ENCODE data around the gene ZDHHC17. TPM values are rescaled to one million over a fixed set of nuclear protein-coding genes. Genes with fewer than 3 reads are reported as not detected.

ZDHHC17 gene
- total RNA-seq, 1 donor = 46.0 TPM

DNA sequence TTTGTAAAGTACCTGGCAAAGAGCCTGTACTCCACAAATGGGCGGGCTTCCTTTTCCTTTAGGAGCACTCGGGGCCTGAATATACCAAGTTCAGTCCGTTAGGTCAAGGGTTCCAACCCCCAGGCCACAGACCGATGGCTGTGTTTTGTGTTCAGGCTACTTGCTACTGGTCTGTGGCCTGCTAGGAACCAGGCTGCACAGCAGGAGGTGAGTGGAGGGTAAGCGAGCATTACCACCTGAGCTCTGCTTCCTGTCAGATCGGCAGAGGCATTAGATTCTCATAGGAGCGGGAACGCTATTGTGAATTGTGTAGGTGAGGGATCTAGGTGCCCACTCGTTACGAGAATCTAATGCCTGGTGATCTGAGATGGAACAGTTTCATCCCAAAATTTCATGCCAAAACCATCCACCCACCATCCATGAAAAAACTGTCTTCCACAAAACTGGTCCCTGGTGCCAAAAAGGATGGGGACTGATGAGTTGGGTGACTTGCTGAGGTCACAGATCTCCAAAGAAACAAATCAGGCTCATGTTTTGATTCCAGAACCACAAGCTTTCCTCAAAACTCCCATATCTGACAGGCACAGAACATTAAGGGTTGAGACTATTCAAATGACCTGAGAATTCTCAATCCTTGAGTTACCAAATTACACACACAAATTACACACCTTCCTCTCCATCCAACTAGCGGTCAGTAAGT lies 110.7 kb downstream of the ZDHHC17 start:
- DNase-seq (ENCODE audit: low read depth in 2 of 3, low spot score in 2 of 3) = no peak

DNA sequence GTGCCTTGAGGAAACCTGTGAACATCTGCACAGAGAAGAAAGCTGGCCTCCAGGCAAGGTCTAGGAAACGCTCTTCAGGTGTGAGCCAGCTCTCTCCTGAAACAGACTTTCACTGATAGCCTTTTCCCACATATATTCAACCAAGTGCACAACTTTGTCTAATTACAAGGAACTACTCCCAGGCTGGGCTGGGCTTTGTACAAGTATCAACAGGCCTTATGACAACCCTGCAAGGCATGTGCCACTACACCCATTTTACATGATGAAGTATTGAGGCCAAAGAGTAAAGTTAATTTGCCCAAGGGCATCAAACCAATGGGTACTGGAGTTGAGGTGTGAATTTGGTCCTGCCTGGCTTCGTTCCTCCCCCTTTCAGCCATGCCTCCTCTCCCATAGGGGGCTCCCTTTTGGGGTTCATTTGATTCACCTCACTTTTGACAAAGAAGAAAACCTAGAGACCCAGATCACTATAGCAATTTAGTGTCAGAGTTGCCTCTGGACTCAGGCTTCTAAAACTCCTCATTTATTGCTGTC lies 112.8 kb downstream of the ZDHHC17 start:
- DNase-seq (ENCODE audit: low read depth in 2 of 3, low spot score in 2 of 3) = no peak

DNA sequence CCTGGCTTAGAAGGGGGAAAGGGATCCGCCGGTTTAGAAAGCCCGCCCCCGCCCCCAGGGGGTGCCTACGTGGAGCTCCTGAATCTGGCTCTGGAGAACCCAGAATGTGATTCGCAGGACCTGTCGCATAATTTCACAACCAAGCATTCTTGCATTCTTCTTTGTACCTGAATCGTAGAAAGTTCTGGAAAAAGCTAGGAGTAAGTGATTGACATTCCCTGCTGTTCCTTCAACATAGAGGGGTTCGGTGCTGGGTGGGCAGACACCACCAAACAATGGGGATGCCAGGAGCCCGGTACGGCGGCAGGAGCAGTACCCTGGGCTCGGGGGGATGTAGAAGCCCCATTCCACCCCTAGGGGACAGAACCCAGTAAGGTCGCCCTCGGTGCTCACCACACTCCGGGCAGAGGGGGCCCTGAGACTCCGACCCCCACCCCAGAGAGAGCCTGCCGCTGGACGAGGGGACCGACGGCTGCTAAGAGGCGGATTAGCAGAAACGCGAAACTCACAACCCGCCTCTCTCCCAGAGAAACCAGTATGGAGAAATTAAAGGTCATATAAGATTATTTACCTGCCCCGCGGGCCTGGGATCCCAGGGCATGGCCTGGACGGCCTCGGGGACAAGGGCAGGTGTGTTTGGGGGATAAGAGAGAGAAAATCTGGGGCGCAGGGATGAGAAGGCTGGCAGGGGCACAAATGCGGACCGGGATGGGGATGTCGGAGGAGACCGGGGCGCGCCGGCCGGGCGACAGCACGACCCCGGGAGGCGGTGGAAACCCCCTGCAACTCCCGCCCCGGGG lies 114.4 kb downstream of the ZDHHC17 start:
- peak in 2 of 3 donors; percentile 39 to 40 for DNase-seq (ENCODE audit: low read depth in 2 of 3, low spot score in 2 of 3)

DNA sequence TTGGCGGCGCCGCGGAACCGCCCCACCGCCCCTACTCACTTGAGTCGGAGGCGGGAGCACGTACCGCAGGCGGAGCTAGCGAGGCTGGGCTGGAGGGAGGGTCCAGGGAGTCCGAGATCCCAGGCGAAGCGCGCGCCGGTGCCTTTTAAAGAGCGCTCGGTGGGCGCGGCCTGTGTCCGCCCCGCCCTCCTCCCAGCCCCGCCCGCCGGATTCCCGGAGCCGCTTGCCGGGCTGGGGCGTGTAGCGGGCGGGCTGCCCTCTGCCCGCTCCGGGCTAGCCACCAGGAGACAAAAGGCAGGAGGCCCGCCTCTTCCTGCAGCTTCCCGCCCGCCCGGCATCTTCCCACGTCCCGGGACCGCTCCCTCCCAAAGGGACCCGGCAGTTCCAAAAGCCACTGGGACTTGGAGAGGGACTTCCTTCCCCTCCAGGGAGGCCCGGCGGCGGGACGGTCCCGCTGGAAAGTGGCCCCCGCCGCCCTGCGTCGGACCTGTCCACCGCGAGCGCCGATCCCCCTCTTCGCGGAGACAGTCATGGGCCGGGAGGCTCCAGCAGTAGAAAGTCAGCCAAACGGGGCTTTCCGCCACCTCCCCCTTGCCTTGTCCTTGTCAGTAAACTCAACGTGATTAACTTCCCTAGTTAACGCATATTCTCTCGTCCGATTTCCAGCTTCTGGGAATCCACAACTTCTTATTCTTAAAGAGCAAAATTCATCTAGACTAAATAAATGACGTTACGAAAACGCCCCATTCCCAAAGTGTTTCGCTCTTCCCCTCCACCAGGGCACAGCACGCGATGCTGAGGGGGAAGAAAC lies 115.2 kb downstream of the ZDHHC17 start, which contains the start of gene CSRP2:
Gene CSRP2 (minus strand): TSS at position 121 of the 811 bp plus-strand sequence. CDS start 12,759 bp downstream, outside the sequence.
- peak; percentile 7 to 80 (median 79) for DNase-seq (ENCODE audit: low read depth in 2 of 3, low spot score in 2 of 3)

DNA sequence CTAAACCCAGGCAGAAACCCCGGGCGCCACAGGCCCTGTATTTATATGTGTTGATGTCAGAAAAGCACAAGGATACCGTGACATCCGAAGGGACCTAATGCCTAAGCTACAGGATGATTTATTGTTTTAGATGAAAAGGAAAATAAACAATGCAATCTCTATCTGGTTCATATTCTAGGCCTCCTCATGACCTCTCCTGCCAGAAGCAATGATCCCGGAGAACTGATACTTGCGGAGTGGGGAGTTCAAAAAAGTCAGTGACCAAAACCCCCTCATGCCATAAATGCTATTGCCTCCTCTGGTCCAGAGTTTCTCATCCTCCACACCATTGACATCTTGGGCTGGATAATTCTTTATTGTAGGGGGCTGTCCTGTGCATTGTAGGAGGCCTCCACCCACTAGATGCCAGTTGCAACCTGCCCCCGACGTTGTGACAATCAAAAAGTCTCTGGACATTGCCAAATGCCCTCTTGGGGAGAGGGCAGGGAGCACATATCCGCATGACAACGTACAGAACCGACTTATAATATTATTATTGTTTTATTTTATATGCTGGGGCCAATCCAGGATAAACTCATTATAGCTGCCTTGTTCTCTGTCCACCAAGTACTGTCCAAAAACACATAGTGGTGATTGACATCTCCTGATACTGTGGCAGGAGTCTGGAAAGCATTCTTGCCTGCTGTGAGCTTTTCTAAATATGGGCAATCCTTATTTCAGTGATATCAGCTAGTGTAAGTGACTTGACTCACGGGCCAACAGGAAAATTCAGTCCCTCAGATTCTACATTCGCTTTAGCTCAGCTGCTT lies 116.0 kb downstream of the ZDHHC17 start:
- no peak for DNase-seq (ENCODE audit: low read depth in 2 of 3, low spot score in 2 of 3)

DNA sequence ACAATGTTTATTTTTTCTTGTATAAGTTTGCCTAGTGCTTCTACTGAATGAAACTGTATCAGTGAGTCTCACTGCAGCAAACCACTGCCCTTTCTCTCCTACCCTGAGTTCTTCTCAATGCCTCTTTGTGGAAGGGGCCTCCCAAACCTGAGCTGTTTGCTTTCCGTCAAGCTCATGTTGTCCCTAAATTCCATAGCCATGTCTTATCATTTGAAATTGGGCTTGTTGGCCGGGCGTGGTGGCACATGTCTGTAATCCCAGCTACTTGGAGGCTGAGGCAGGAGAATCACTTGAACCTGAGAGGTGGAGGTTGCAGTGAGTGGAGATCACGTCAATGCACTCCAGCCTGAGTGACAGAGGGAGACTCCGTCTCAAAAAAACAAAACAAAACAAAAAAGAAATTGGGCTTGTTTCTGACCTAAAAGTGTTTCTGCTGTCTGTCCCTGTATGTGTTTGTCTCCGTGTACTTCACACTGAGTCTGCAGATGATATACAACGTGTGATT lies 116.7 kb downstream of the ZDHHC17 start:
- DNase-seq (ENCODE audit: low read depth in 2 of 3, low spot score in 2 of 3) = no peak

DNA sequence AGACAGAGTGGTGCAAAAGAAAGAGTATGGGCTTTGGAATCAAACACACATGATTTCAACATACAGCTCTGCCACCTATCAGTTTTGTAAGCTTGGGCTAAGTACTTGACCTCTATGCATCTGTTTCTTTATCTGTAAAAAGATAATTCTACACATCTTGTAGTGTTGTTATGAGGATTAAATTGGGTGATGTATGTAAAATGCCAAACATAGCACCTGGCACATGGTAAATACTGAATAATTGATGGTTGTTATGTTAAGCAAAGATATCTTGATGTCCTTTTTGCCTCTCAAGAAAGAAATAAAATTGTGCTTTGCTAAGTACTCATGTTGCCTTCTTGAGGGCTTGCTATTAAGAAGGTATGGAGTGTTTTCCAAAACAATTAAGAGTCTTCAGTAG lies 117.2 kb downstream of the ZDHHC17 start:
- DNase-seq (ENCODE audit: low read depth in 2 of 3, low spot score in 2 of 3) = no peak

DNA sequence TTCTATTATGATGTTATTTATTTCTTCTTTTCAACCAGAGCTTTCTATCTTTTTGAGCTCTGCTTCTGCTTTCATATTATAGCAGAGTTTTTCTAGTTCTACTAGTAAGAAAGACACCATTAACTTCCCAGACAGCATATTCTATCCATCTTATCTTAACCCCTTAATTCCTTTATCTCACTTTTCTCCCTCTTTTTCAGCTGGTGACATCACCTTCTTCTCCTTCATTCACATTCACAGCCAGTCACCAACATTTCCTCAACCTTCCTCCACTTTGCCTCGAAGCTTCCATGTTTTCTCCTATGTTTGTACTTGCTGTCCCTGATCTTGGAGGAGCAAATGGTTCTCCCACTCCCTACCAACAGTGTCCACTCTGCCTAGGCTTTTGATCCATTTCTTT lies 118.5 kb downstream of the ZDHHC17 start:
- DNase-seq (ENCODE audit: low read depth in 2 of 3, low spot score in 2 of 3) = no peak

DNA sequence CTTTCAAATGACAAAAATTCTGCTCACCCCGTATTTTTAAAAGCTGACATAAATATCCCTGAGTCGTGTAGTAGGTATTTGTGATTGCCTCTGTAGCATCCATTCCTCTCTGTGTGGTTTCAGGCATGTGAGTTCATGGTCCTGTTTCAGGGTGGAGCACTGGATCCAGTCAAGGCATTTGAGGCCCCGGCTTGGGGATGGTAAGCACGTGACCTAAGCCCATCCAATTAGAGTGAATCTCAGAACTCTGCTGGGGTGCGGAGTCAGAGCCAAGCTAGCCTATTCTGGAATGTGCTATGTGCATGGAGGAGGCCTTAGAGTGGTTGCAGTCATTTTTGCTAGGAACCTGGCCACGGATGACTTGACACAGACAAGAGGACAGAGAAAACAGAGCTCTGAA lies 119.2 kb downstream of the ZDHHC17 start:
- no peak for DNase-seq (ENCODE audit: low read depth in 2 of 3, low spot score in 2 of 3)

DNA sequence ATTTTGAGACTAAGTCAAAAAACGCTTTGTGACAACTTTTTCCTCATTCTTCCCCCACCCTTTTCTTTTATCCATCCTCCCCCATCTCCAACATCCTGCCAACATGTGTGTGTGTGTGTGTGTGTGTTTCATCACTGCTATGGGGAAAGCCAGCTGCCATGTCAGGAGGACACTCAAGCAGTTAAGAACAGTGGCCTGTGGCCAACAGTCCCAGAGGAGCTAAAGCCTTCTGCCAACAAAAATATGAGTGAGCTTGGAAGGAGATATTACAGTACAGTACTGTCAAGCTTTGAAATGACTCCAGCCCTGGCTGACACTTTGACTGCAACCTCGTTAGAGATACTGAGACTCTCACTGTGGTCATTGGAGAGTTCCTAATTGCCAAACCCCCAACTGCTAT lies 119.9 kb downstream of the ZDHHC17 start:
- no peak for DNase-seq (ENCODE audit: low read depth in 2 of 3, low spot score in 2 of 3)

DNA sequence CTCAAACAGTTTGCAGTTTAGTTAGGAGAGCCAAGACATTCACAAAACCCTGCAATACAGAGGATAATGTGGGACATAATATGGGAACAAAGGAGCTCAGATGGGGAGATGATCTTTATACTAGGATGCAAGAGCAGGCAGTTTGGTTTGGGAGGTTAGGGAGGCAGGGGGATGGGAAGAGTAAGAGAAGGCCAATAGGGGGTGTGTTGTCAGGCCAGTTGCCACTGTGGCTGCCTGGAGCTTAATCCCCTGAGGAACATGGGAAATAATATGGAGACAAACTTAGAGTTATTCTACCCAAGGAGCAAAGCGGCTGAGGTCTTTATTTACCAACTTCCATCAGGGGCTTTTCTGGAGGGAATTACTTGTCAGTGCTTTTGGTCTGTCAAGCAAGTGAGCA lies 124.9 kb downstream of the ZDHHC17 start:
- DNase-seq (ENCODE audit: low read depth in 2 of 3, low spot score in 2 of 3) = no peak

DNA sequence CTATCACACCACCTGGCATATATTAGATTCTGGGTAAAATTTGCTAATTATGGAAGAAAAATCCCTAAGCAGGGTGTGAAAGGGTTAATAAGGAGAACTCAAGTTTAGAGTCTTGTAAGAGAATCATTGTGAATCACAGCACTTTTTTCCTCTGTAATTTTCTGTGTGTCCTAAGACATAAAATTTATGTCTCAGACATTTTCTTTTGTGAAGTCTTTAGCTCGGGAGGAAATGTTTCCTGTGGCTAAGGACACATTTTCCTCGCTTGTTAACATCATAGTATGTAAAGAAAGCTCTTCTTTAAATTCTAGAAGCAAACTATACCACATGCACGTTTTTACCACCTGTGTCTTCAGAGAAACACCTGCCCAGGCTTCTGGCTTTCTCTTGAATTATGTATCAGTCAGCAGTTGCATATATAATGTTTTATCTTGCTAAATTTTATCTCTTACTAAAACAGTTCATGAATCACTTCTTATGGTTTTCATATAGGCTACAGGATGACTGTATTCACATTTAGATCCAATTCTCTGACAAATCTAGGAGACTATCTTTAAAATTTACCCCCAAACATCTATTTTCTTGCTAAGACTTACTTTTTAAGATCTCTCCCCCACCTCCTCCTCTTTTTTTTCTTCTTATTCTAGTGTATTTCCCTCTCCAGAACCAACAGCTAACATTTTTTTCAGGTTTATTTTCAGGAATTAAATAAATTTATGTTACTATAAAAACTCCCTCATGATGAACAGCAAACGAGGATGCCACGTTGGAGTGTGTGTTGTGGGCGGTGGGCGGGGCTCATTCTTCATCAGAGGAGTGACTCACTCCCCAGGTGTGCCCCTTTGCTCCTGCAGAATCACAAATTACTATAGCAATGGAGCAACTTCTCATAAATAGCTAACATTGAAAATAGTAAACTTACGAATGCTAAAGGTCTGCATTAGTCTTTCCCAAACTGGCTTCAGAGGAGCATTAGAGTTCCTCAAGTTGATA lies 126.5 kb downstream of the ZDHHC17 start:
- no peak for DNase-seq (ENCODE audit: low read depth in 2 of 3, low spot score in 2 of 3)

DNA sequence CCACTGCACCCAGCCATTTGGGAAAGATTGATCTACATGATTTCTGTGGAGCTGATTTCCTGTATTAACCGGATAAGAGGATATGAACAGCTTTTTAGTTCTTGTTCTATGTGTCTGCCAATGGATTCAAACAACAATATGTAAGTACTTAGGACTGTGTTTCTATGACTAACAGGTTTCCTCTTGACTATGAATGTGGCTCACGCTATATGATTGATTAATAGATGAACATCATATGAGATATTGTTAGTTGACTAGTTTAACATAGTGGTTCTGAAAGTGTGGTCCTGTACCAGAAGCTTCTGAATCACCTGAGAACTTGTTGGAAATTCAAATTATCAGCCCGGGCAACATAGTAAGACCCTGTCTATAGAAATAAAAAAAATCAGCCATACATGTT lies 127.7 kb downstream of the ZDHHC17 start:
- no peak for DNase-seq (ENCODE audit: low read depth in 2 of 3, low spot score in 2 of 3)

DNA sequence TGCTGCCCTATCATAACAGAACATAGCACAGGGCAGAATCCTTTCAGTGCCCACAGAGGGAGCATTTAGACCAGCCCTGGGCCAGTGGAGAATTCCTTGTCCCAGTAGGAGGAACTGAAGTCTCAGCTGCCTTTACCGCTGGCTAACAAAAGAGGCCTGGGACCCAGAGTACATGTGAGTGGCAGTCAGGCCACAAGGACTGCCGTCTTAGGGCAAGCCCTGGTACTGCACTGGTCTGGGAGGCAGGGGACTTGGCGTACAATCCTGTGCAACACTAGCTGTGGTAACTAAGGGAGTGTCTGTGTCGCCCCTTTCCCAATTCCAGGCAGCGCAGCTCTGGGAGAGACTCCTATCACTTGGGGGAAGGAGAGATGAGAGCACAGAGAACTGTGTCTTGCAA lies 131.9 kb downstream of the ZDHHC17 start:
- no peak for DNase-seq (ENCODE audit: low read depth in 2 of 3, low spot score in 2 of 3)

DNA sequence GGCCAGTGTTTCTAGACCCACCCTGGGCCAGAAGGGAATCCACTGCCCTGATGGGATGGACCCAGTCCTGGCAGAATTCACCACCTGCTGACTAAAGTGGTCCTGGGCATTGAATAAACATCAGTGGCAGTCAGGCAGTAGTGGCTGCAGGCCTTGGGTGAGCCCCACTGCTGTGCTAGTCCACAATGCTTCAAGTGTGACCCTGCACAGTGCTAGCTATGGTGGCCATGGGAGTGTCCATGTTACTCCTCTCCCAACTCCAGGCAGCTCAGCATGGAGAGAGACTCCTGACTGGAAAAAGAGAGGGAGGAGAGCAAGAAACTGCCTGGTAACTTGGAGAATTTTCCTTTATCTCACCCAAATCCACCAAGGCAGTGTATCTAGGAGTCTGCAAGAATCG lies 132.4 kb downstream of the ZDHHC17 start:
- DNase-seq (ENCODE audit: low read depth in 2 of 3, low spot score in 2 of 3) = no peak

DNA sequence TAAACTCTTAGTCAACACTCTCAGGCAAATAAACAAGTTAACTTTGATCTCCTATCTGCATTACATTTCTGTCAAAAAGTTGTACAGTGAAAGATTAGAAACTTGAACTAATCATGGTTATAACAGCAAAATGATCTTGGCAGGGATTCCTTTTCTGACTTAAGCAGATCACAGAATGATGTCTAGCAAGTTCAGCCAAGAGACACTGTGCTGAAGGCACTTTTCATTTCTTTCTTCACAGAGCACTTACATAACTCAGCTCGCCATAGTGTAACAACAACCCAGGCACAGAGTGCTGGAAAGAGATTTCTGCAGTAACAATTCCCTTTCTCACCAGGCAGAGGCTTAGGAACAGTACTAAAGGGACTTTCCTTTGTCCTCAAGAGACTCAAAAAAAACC lies 134.5 kb downstream of the ZDHHC17 start:
- no peak for DNase-seq (ENCODE audit: low read depth in 2 of 3, low spot score in 2 of 3)

DNA sequence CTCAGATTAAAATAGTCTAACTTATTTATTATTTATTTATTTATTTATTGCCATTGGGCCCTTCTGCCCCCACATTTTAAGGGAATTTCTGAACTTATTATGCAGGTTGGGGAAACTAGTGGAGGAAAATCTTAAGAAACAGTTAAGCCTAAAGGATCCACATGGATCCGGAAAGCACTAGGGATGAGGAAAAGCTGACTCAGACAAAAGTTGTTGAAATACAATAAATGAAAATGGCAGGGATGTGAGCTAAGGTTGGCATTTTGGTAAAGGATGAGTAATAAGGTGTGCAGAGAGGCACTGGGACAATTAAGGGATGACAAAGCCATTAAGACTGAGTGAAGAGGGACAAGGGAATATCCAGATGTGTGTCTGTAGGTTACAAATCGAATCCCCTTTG lies 135.6 kb downstream of the ZDHHC17 start:
- no peak for DNase-seq (ENCODE audit: low read depth in 2 of 3, low spot score in 2 of 3)

DNA sequence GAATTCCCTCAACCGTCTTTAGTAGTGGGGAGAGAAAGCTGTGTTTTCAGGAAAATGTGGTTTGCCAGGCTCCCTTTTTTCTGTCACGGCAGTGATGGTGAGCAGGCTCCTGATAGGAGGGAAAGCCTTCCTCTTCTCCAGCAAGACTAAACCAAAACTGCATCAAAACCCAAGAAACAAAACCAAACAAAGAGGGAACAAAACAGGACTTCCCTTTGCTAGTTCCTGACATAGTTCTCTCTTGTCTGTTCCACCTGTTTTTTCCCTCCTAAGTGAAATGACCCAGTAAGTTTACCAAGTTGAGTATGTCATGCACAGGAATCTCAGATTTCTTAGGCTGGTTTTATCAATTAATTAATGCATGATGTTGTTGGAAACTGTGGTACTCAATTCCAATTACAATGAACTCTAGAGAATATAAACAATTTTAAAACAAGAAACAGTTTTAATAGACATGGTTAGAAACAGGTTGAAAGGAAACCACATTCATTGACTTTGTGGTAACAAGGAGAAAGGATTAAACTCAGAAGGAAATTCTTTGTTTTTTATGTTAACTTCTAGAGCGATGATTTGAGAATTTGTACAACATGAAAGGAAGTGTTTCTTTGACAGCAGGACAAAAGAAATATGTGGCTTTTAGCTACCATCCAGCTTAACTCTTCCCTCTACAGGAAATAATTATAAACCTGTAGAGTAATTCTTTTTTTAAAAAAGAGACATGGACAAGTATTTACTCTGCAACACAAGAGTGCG lies 137.9 kb downstream of the ZDHHC17 start:
- peak in 2 of 3 donors; percentile 4 to 55 for DNase-seq (ENCODE audit: low read depth in 2 of 3, low spot score in 2 of 3)

All from hematopoietic multipotent progenitor cell (in vitro differentiated cells).